DND-41 (cell line): Measurements from ENCODE around the gene WDR86.

Experiments used
- ATAC-seq: fragments of 200-7000 bp; cut with Tn5 transposase; 3 replicates; pipeline ENCODE4 v1.9.1; 2021; ENCODE audit warnings: low read depth; ENCODE audit not compliant: insufficient read depth
- DNase-seq: peaks from one replicate; pipeline ENCODE4 v3.0.0-alpha.2; 2020
- H2AFZ ChIP-seq: 2 replicates; pipeline ENCODE4 v1.6.0; 2012; ENCODE audit warnings: low read depth, low read length
- H3K27ac ChIP-seq: 2 replicates; pipeline ENCODE4 v1.5.1; 2012; ENCODE audit warnings: low read length, inconsistent platforms
- H3K27me3 ChIP-seq: fragments of 200-600 bp; sonication (generic); 2 replicates; pipeline ENCODE4 v1.6.0; 2012; ENCODE audit warnings: low read length, mild to moderate bottlenecking, inconsistent platforms; ENCODE audit not compliant: insufficient read depth, poor library complexity
- H3K36me3 ChIP-seq: 2 replicates; pipeline ENCODE4 v1.5.1; 2012; ENCODE audit warnings: low read length, inconsistent platforms; ENCODE audit not compliant: insufficient read depth
- H3K4me1 ChIP-seq: 2 replicates; pipeline ENCODE4 v1.5.1; 2012; ENCODE audit warnings: mild to moderate bottlenecking, low read length; ENCODE audit not compliant: insufficient read depth
- H3K4me2 ChIP-seq: 2 replicates; pipeline ENCODE4 v1.6.0; 2012; ENCODE audit warnings: mild to moderate bottlenecking, moderate library complexity, low read length, inconsistent platforms; ENCODE audit not compliant: insufficient read depth
- H3K4me3 ChIP-seq, 2 experiments: fragments of 200-600 bp in 1 of 2; shearing (Covaris generic) in 1 of 2; 2 replicates each; pipeline ENCODE4 v1.5.1; 2012 to 2016; ENCODE audit warnings: inconsistent platforms in 2 of 2, low read length in 2 of 2, mild to moderate bottlenecking in 2 of 2, low read depth in 1 of 2, moderate library complexity in 1 of 2
- H3K79me2 ChIP-seq: 2 replicates; pipeline ENCODE4 v1.6.0; 2012; ENCODE audit warnings: low read length, inconsistent platforms; ENCODE audit not compliant: insufficient read depth
- H3K9ac ChIP-seq: 2 replicates; pipeline ENCODE4 v1.6.0; 2012; ENCODE audit warnings: low read depth, mild to moderate bottlenecking, inconsistent platforms, low read length, moderate library complexity
- H3K9me3 ChIP-seq: 2 replicates; pipeline ENCODE4 v1.5.1; 2012; ENCODE audit warnings: low read length, moderate library complexity, mild to moderate bottlenecking, inconsistent platforms; ENCODE audit not compliant: insufficient read depth, severe bottlenecking
- H4K20me1 ChIP-seq: 2 replicates; pipeline ENCODE4 v1.6.0; 2012; ENCODE audit warnings: low read length; ENCODE audit not compliant: insufficient read depth
- EZH2 ChIP-seq: IDR thresholded peaks from 3 replicates; pipeline ENCODE4 v1.6.1; 2012; ENCODE audit warnings: borderline replicate concordance, low read depth, mild to moderate bottlenecking, moderate library complexity, low read length, inconsistent platforms; ENCODE audit not compliant: severe bottlenecking
- TF ChIP-seq, protein P1 (sequence below): IDR thresholded peaks from 2 replicates; pipeline ENCODE4 v1.5.1; 2012; ENCODE audit warnings: borderline replicate concordance, low read length, moderate library complexity, mild to moderate bottlenecking; ENCODE audit not compliant: poor library complexity, severe bottlenecking; ENCODE audit errors: extremely low read depth

WDR86 gene

DNA sequence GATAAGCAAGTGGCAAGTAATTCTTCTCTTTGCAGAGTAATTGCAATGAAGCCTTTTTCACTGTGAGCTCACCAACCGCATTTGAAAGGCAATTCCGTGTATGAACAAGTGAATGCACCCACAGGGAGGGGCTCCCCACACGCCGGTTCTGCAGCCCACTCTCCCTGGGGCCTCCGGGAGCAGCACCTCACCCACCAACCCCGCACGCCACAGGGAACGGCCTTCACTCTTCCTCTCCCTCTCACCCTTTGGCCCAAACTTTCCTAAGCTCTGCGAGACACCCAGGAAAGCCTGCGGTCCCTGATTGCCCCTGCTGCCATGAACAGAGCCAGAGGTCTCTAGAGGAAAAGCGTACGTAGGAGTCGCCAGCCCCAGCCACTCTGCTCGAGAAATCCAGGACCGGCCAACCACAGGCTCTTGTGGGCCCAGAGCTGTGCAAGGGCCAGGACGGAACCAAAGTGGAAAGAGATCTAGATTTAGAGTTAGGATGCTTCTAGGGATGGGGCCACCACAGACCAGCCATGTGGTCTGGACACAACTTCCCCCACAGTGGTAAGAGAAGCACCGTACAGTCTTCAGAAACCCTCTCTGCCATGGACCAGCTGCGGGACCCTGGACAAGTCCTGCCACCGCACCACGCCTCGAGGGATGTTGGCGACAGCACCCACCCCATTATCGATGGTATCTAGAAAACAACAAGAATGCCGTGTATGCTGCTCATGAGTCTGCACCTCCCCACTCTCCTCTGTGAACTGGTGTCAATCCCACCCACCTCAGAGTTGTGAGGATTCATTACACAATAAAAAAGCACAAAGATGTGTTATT is 3.6 kb downstream of the WDR86 start:
- Histone ChIP-seq H3K27ac (peak overlapping the region; percentile 88), H3K9ac (no peak overlapping the region), H3K4me2 (peak overlapping the region; percentile 23), H3K27me3 (peaks cover 7% of the 10 kb centered on the region), H3K4me1 (peaks cover 82% of the 10 kb centered on the region), H2AFZ (no peak overlapping the region), H3K79me2 (peaks cover 31% of the 10 kb centered on the region), H3K4me3 (no peak overlapping the region), H4K20me1 (no peaks in the 10 kb centered on the region), H3K36me3 (peaks cover 6% of the 10 kb centered on the region; the same call in 1 of the 2 replicates), H3K9me3 (no peaks in the 10 kb centered on the region)
- TF ChIP-seq, protein P1, sequence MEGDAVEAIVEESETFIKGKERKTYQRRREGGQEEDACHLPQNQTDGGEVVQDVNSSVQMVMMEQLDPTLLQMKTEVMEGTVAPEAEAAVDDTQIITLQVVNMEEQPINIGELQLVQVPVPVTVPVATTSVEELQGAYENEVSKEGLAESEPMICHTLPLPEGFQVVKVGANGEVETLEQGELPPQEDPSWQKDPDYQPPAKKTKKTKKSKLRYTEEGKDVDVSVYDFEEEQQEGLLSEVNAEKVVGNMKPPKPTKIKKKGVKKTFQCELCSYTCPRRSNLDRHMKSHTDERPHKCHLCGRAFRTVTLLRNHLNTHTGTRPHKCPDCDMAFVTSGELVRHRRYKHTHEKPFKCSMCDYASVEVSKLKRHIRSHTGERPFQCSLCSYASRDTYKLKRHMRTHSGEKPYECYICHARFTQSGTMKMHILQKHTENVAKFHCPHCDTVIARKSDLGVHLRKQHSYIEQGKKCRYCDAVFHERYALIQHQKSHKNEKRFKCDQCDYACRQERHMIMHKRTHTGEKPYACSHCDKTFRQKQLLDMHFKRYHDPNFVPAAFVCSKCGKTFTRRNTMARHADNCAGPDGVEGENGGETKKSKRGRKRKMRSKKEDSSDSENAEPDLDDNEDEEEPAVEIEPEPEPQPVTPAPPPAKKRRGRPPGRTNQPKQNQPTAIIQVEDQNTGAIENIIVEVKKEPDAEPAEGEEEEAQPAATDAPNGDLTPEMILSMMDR = no peak
- no peak for TF ChIP-seq EZH2
- ATAC-seq (no peak), DNase-seq (no peak)

DNA sequence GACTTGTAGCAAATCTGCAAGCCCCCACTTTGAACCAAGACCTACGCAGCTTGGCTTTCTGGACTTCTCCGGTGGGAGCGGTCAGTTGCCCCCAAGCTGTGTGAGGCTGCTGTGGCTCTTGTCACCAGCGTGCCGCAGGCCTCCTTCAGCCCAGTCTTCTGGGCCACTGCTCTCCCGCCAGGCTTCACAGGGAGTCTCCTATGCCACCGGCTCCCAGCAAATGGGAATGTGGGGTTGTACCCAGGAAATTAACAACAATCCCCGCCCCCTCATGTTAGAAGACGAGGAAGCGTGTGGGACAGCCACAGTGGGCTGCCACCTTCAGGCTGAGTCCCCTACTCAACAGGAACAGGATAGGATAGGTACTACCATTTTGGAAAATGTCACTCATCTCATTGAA is 4.2 kb downstream of the WDR86 start:
- Histone ChIP-seq H3K27ac (peak overlapping the region; percentile 88), H3K79me2 (peaks cover 31% of the 10 kb centered on the region), H4K20me1 (no peaks in the 10 kb centered on the region), H3K4me1 (peaks cover 77% of the 10 kb centered on the region), H3K4me3 (peak overlapping the region in 1 of 2 experiments; percentile 18; a peak in 1 of 4 replicates), H3K36me3 (peaks cover 6% of the 10 kb centered on the region; the same call in 1 of the 2 replicates), H3K9me3 (no peaks in the 10 kb centered on the region), H3K4me2 (peak overlapping the region; percentile 45), H3K27me3 (peaks cover 7% of the 10 kb centered on the region), H3K9ac (peak overlapping the region; percentile 46), H2AFZ (no peak overlapping the region)
- no peak for DNase-seq
- TF ChIP-seq, protein P1 = no peak
- no peak for TF ChIP-seq EZH2
- ATAC-seq = no peak

- H3K27ac ChIP-seq = peak overlapping the region; percentile 88
- H4K20me1 ChIP-seq = no peaks in the 10 kb centered on the region
- H2AFZ ChIP-seq = no peak overlapping the region
- H3K9ac ChIP-seq = peak overlapping the region; percentile 46
- H3K79me2 ChIP-seq = peaks cover 31% of the 10 kb centered on the region
- DNase-seq = no peak
- peak overlapping the region; percentile 45 for H3K4me2 ChIP-seq
- H3K9me3 ChIP-seq = no peaks in the 10 kb centered on the region
- H3K4me3 ChIP-seq = peak overlapping the region in 1 of 2 experiments; percentile 18; a peak in 1 of 4 replicates
- H3K4me1 ChIP-seq = peaks cover 72% of the 10 kb centered on the region
- TF ChIP-seq, protein P1 = no peak
- no peak for TF ChIP-seq EZH2
- peaks cover 3% of the 10 kb centered on the region for H3K27me3 ChIP-seq
- no peak for ATAC-seq
- peaks cover 6% of the 10 kb centered on the region; the same call in 1 of the 2 replicates for H3K36me3 ChIP-seq
These were observed 4.8 kb downstream of the WDR86 start for GRCh38 chr7:151405056-151405455.
